IPS DF 4.7 (cell line): ENCODE results near the gene NUPR1.
"Not testable (repeated sequence)": the region's sequence is repeated elsewhere in the genome, so short reads cannot be mapped to it uniquely, and the experiment has no call there.

ENCODE experiments used
- DNase-seq: peaks from one replicate; pipeline ENCODE4 v3.0.0-alpha.2; 2013; ENCODE audit warnings: low spot score; ENCODE audit errors: extremely low read depth

The NUPR1 gene

GRCh38 chr16:28538733-28539596, at the start of gene NUPR1:
NUPR1 (minus strand) TSS chr16:28538974; CDS start chr16:28538907, 67 bp downstream.
- no peak for DNase-seq

- no peak for DNase-seq
These were observed 48.6 kb upstream of the NUPR1 start for GRCh38 chr16:28587386-28587785.

- DNase-seq, result no peak
These were observed 47.7 kb upstream of the NUPR1 start for GRCh38 chr16:28586466-28586865.

- DNase-seq, result no peak
These were observed 46.9 kb upstream of the NUPR1 start for GRCh38 chr16:28585674-28586073.

- DNase-seq, result no peak
These were observed 42.0 kb upstream of the NUPR1 start for GRCh38 chr16:28580726-28581315.

GRCh38 chr16:28575446-28576109, 36.8 kb upstream of the NUPR1 start:
- no peak for DNase-seq

GRCh38 chr16:28574925-28575324, 36.2 kb upstream of the NUPR1 start:
- DNase-seq, result no peak

- DNase-seq, result no peak
These were observed 35.3 kb upstream of the NUPR1 start for GRCh38 chr16:28573738-28574718.

GRCh38 chr16:28572696-28573510, 34.1 kb upstream of the NUPR1 start:
- no peak for DNase-seq

GRCh38 chr16:28569968-28570752, 31.4 kb upstream of the NUPR1 start:
- no peak for DNase-seq

- no peak for DNase-seq
These were observed 30.2 kb upstream of the NUPR1 start for GRCh38 chr16:28569021-28569420.

- DNase-seq, result no peak
These were observed 28.5 kb upstream of the NUPR1 start for GRCh38 chr16:28567292-28567691.

GRCh38 chr16:28566233-28566925, 27.6 kb upstream of the NUPR1 start:
- not testable (repeated sequence) for DNase-seq

GRCh38 chr16:28563218-28563617, 24.4 kb upstream of the NUPR1 start:
- DNase-seq, result no peak

GRCh38 chr16:28562199-28562598, 23.4 kb upstream of the NUPR1 start:
- DNase-seq, result no peak

GRCh38 chr16:28561557-28562187, 22.9 kb upstream of the NUPR1 start:
- DNase-seq, result no peak

- DNase-seq, result no peak
These were observed 19.7 kb upstream of the NUPR1 start for GRCh38 chr16:28558456-28558855.

GRCh38 chr16:28556914-28557320, 18.1 kb upstream of the NUPR1 start:
- DNase-seq, result no peak
